ENCODE data around the gene FYCO1. TPM values are rescaled to one million over a fixed set of nuclear protein-coding genes. Genes with fewer than 3 reads are reported as not detected.

Gene FYCO1
- total and polyA plus RNA-seq, 9 of the 15 experiments (the other 6 are each of a cell fraction or from before 2014, with no cell fraction given), result 2.1 to 13.8 (median 7.4) TPM

DNA sequence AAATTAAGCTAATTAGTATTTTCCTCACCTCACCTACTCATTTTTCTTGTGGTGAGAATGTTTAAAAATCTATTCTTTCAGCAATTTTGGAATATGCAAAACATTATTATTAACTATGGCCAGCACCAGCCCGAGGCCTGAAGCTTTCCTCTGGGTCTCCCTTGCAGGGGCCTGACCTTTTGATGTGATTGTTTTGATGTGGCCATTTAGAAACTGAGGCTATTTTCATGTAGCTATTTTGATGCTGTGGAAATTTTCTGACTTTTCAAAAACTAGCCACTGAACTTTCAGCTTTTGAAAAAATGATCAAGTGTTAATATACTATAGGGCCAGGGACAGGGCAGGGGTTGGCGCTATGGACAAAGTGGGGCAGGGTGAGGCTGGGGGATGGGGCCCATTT lies 117.5 kb downstream of the FYCO1 start:
- FAIRE-seq (no peak), ATAC-seq (no peak), DNase-seq (ENCODE audit: extremely low read depth in 1 of 4, low spot score in 3 of 4) (no peak)
- peaks cover 19 to 23% of the 10 kb centered on the region in 2 experiments; a peak in 4 of 5 replicates for H3K4me1 ChIP-seq (replicated peaks in 1 of 2; ENCODE audit: control insufficient read depth in 2 of 2, insufficient read depth in 2 of 2, low read length in 2 of 2)
- H3K9me1 ChIP-seq (ENCODE audit: control insufficient read depth, insufficient read depth, low read length), result no peaks in the 10 kb centered on the region
- H3K4me2 ChIP-seq (ENCODE audit: insufficient read depth, low read length), result no peak overlapping the region
- H3K27me3 ChIP-seq (ENCODE audit: control insufficient read depth in 2 of 2, insufficient read depth in 2 of 2, low read length in 2 of 2), result no peaks in the 10 kb centered on the region; a peak in 1 of 5 replicates
- in situ Hi-C loops (cut with MboI) (no loop called here), intact Hi-C loops (cut with micrococcal nuclease) (no loop called here)
- H3K4me3 ChIP-seq, result no peak overlapping the region
- ChIA-PET CTCF (ENCODE audit: low intra/inter-chr PET ratio) (no interaction called here), POLR2A (interaction anchor here (0.6 to 1.9 kb wide), 4 partner anchors 9 to 1995 kb away, joined by 3 to 4 read pairs (median 4); no protein-coding TSS in a partner anchor)
- H3K27ac ChIP-seq (ENCODE audit: extremely low read depth, low read depth, low read length), result no peak overlapping the region
- no peaks in the 10 kb centered on the region for H4K20me1 ChIP-seq (replicated peaks; ENCODE audit: control insufficient read depth, insufficient read depth, low read length)
- no peaks in the 10 kb centered on the region for H3K36me3 ChIP-seq (ENCODE audit: control insufficient read depth, insufficient read depth, low read length)
- H3K79me2 ChIP-seq (ENCODE audit: control insufficient read depth, insufficient read depth, low read length), result no peaks in the 10 kb centered on the region
- WGBS (ENCODE audit: insufficient coverage, low coverage, missing lambda C conversion rate), result 32% methylated on average over 2 of the region's 2 CpGs
- H2AFZ ChIP-seq (ENCODE audit: low read depth, low read length), result no peak overlapping the region
- no peak overlapping the region for H3K9ac ChIP-seq (ENCODE audit: insufficient read depth in 1 of 2, low read depth in 2 of 2, low read length in 2 of 2)
- no TSS peak for BruUV-seq (replicated peaks)
- no peaks in the 10 kb centered on the region for H3K9me3 ChIP-seq (replicated peaks; ENCODE audit: control insufficient read depth, insufficient read depth, low read depth, low read length)
- TF ChIP-seq, protein P1, sequence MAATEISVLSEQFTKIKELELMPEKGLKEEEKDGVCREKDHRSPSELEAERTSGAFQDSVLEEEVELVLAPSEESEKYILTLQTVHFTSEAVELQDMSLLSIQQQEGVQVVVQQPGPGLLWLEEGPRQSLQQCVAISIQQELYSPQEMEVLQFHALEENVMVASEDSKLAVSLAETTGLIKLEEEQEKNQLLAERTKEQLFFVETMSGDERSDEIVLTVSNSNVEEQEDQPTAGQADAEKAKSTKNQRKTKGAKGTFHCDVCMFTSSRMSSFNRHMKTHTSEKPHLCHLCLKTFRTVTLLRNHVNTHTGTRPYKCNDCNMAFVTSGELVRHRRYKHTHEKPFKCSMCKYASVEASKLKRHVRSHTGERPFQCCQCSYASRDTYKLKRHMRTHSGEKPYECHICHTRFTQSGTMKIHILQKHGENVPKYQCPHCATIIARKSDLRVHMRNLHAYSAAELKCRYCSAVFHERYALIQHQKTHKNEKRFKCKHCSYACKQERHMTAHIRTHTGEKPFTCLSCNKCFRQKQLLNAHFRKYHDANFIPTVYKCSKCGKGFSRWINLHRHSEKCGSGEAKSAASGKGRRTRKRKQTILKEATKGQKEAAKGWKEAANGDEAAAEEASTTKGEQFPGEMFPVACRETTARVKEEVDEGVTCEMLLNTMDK (IDR thresholded peaks at IDR 0.05; ENCODE audit: borderline replicate concordance, insufficient read depth, low read depth, low read length, poor library complexity, severe bottlenecking), result no peak
- TF ChIP-seq ZSCAN32 (CRISPR knock-in tag; IDR thresholded peaks at IDR 0.05) (no peak), ZNF57 (CRISPR knock-in tag; IDR thresholded peaks at IDR 0.05) (no peak), PHF20 (IDR thresholded peaks at IDR 0.05; ENCODE audit: partially characterized antibody) (no peak), ZNF12 (CRISPR knock-in tag; IDR thresholded peaks at IDR 0.05) (no peak), MLLT1 (IDR thresholded peaks at IDR 0.05) (no peak), TAL1 (IDR thresholded peaks at IDR 0.05) (no peak), SMAD2 (IDR thresholded peaks at IDR 0.05; ENCODE audit: low read depth, low read length) (no peak), NBN (IDR thresholded peaks at IDR 0.05; ENCODE audit: low read depth) (no peak), U2AF2 (optimal IDR thresholded peaks at IDR 0.05; ENCODE audit: low read depth, low read length) (no peak), ZZZ3 (IDR thresholded peaks at IDR 0.05) (no peak), DMBX1 (CRISPR knock-in tag; IDR thresholded peaks at IDR 0.05; ENCODE audit: borderline replicate concordance) (no peak), HIVEP1 (CRISPR knock-in tag; IDR thresholded peaks at IDR 0.05) (no peak)
- TF ChIP-seq, protein P2, sequence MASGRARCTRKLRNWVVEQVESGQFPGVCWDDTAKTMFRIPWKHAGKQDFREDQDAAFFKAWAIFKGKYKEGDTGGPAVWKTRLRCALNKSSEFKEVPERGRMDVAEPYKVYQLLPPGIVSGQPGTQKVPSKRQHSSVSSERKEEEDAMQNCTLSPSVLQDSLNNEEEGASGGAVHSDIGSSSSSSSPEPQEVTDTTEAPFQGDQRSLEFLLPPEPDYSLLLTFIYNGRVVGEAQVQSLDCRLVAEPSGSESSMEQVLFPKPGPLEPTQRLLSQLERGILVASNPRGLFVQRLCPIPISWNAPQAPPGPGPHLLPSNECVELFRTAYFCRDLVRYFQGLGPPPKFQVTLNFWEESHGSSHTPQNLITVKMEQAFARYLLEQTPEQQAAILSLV (tag; IDR thresholded peaks at IDR 0.05), result no peak

Measured in K562 (cell line).